Fibroblast of skin of scalp (primary cell): ENCODE data around the gene KLHL17.
A peak's percentile ranks its signal among the peaks of the same experiment; 100 is the strongest.
"Not testable (repeated sequence)": the region's sequence is repeated elsewhere in the genome, so short reads cannot be mapped to it uniquely, and the experiment has no call there.

Experiments
- DNase-seq: peaks from one replicate; pipeline ENCODE4 v3.0.0-alpha.2; 2013

The KLHL17 gene

GRCh38 chr1:982765-983436 is 22.5 kb downstream of the KLHL17 start:
- no peak for DNase-seq

DNA sequence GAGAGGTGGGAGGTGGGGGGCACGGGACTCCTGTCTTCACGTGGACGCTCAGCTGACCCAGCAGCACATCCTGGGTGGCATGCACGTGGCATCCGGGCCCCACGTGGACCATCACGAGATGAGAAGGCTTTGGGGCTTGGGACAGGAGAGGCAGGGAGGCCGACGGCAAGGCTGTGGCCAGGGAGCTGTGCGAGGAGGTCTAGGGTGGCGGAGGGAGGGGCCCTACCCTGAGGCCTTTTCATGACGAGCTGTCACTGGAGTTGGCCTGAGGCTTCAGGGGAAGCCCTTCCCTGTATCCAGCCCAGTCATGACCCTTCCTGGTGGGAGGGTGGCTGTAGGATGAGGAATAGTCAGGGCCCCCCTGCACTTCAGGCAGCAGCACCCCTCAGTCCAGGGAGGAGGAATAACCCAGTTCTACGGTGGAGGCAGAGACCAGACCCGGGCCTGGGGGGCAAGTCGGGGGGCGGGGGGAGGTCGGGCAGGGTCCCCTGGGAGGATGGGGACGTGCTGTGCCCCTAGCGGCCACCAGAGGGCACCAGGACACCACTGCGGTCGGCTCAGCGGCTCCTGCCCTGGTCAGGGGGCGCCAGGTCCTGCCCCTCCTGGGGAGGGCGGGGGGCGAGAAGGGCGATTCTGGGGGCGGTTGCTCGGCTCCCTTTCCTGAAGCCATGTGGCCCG is 23.6 kb downstream of the KLHL17 start:
- peak; percentile 26 for DNase-seq

DNA sequence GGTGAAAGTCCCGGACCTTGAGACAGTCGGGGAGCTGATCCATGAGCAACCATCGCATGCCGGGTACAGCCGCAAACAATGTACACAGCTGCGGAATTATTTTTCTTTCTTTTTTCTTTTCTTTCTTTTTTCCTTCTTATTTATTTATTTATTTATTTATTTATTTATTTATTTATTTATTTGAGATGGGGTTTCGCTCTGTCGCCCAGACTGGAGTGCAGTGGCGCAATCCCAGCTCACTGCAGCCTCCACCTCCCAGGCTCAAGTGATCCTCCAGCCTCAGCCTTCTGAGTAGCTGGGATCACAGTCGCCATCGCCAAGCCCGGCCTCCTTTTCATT is 24.1 kb downstream of the KLHL17 start:
- no peak for DNase-seq

GRCh38 chr1:985126-985525 is 24.7 kb downstream of the KLHL17 start:
- no peak for DNase-seq

DNA sequence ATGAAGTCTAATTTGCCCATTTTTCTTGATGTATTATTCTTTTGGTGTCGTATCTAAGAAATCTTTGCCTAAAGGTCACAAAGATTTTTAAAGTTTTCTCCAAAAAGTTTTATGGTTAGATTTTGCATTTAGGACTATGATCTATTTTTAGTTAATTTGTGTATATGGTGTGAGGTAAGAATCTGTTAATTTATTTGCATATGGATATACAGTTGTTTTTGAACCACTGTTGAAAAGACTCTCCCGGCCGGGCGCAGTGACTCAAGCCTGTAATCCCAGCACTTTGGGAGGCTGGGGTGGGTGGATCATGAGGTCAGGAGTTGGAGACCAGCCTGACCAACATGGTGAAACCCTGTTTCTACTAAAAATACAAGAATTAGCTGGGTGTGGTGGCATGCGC is 27.7 kb downstream of the KLHL17 start:
- DNase-seq, result not testable (repeated sequence)

GRCh38 chr1:991275-991674 is 30.9 kb downstream of the KLHL17 start:
- DNase-seq, result not testable (repeated sequence)

DNA sequence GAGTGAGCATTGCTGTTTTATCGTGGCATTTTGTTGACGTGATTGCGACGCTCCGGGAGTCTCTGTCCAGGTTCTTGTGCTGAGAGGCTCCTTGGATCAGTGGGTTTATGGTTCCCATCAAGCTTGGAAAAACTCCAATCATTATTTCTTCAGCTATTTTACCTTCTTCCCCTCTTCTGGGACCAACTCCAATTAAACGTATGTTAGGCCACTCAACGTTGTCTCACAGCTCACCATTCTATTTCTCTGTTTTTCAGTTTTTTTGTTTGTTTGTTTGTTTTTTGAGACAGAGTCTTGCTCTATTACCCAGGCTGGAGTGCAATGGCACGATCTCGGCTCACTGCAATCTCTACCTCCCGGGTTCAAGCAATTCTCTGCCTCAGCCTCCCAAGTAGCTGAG is 31.5 kb downstream of the KLHL17 start:
- DNase-seq, result no peak

DNA sequence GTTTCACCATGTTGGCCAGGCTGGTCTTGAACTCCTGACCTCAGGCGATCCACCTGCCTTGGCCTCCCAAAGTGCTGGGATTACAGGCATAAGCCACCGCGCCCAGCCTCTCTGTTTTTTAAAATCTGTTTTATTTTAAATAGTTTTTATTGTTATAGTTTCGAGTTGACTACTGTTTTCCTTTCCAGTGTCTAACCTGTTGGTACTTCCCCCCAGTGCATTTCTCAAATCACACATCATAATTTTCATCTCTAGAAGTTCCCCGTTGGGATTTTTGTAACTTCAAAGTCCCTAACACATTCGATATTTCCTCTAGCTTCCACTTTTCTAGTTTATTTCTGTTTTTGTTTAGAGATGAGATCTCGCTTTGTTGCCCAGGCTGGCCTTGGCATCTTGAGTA is 32.0 kb downstream of the KLHL17 start:
- DNase-seq, result no peak

GRCh38 chr1:993379-993995 is 33.1 kb downstream of the KLHL17 start:
- DNase-seq, result no peak

- not testable (repeated sequence) for DNase-seq
Observed at GRCh38 chr1:994546-994945, 34.2 kb downstream of the KLHL17 start.

GRCh38 chr1:995665-996633 is 35.6 kb downstream of the KLHL17 start:
- peak; percentile 14 for DNase-seq

- DNase-seq, result no peak
Observed at GRCh38 chr1:996851-997712, 36.7 kb downstream of the KLHL17 start.

DNA sequence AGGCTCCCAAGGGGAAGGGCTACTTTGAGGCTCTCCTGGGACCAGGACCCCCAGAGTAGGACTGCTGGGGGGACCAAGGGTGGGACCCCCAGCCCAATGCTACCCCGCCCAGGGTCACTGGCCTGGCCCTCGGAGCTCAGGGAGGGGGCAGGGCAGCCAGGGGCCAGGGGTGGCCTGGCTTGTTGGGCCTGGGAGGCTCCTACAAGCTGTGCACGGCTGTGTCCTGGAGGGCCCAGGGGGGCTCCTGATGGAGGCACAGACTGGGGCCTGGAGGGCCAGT is 37.3 kb downstream of the KLHL17 start:
- no peak for DNase-seq

DNA sequence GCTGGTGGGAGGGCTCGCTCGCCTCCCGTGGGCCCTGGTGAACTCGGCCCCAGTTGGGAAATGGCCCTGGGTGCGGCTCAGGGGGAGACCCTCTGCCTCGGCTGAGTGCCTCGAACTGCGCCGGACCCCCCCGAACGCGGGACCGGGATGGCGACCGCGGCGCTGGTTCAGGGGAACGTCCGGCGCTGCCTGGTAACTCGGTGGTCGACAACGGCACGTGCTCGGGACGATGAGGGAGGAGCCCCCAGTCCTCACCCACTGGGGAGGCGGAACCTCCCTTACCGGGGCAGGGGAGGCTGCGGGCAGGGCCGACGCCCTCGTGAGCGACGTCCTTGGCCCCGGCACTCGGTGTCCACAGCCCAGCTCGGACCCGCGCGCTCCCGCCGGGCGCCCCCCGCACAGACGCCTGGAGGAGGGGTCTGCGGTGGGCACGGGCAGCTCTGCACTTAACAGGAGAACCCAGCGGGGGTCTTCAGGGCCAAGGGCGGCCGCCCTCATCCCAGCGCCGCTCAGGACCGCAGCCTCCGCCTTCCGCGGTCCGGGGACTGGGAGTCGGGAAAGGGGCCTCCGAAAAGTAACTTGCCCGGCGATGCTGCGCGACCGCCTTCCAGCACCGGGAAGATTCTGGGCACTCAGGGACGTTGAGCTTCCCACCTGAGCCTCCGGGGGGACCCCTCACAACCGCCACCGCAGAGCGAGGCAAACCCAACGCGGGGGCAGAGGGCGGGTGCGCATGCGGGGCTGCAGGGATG is 37.8 kb downstream of the KLHL17 start:
- no peak for DNase-seq

DNA sequence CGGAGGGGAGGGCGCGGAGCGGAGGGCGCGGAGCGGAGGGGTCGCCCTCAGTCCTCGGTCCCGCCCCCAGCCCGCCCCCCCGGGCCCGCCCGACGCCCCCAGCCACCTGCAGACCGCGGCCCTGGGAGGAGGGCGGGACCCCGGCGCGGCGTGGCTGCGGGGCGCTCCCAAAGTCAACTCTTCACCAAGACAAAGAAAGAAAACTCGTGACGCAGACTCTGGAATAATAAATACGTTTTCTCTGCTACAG is 38.3 kb downstream of the KLHL17 start:
- DNase-seq, result no peak

DNA sequence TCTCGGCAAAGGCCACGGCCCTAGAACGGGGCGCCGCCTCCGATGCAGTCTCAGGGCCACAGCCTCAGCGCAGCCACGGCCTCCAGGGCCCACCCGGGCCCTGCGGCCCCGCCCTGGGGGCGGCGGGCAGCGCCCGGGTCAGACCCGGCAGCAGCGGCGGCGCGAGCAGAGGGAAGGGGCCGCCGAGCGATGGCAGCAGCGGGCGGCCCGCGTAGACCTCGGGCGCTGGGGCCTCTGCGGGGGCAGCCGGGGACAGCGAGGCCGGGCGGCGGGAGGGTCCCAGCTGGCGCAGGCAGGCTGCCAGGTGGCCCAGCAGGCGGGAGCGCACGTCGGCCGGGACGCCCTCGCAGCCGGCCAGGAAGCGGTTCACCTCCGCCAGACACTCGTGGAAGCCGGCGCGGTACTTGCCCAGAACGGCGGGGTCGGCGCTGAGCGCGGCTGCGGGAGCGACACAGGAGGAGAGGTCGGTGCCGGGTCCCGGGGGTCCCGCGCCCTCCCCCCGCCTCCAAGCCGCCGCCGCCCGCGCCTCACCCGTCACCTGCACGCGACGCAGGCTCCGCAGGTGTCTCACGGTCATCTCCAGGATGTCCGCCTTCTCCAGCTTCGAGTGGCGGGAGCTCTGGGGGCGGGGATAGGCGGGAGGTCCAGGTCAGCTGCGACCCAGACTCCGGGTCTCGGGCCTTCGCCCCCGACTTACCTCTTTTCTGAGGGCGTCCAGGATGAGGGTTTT is 38.8 kb downstream of the KLHL17 start:
- DNase-seq, result peak; percentile 34

DNA sequence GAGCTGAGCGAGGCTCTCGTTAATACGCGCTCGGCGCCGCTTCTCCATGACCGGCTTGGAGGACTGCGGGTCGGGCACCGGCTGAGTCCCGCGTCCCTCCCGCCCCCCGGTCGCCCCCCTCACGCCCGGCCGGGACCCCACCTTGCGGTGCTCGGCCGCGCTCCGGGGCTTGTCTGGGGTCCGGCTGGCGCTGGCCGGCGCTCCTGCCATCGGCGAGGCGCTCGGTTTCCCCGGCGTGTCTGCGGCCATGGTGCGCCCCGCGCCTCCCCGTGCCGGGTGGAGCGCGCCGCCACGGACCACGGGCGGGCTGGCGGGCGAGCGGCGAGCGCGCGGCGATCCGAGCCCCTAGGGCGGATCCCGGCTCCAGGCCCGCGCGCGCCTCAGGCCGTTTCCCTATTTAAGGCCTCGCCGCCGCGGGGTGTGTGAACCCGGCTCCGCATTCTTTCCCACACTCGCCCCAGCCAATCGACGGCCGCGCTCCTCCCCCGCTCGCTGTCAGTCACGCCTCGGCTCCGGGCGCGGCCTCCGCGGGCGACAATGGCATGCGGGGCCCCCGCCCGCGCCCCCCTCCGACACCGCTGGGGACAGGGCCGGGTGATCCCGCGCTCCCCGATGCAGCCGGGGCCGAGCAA is 39.5 kb downstream of the KLHL17 start, which contains the start of gene HES4:
HES4 (minus strand) TSS at position 373 of the 632 bp plus-strand sequence; CDS start at position 249, 124 bp downstream.
- peak; percentile 97 for DNase-seq

GRCh38 chr1:1000357-1001056 is 40.1 kb downstream of the KLHL17 start:
- DNase-seq, result peak; percentile 86

DNA sequence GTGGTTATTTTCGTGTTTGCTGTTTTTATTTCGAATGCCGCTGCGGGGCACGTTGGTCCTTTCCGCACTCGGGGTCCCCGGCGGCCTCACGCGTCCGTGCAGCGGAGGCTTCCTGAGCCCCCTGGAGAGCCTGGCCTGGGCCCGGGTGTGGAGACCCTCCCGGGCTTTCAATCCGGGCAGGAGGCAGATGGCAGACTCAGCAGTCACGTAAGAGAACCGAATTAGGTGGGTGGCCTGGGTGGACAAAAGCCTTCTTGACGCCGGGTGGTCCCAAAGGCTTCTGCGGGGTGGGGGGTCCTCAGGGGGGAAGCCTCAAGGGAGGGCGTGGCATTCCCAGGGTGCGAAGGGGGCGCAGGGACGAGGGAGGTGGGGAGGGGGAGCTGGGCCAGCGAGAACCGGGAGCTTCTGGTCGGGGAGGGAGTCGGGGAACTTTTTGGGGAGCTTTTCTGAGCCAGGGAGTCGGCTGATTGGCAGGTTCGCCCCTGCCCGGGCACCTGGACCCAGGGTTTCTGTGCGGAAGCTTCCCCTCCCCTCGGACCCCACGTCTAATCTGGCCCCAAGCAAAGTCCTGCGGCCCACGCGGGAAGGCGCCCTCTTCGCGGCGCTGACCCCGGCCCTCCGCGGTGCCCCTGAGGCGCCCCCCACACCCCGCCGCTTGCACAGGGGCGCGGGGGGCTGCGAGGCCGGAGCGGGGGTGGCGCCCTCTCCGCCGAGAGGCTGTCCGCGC is 40.8 kb downstream of the KLHL17 start:
- DNase-seq, result no peak
